Neutrophil (primary cell): ENCODE measurements around the gene SLC28A3.

Experiments used
- H3K27ac ChIP-seq: fragments of 200-600 bp; sonication (generic); 2 replicates; pipeline ENCODE4 v1.5.1; 2016; ENCODE audit warnings: mild to moderate bottlenecking, moderate library complexity
- H3K27me3 ChIP-seq: fragments of 200-600 bp; sonication (generic); 2 replicates; pipeline ENCODE4 v1.6.0; 2016; ENCODE audit warnings: mild to moderate bottlenecking
- H3K36me3 ChIP-seq: fragments of 200-600 bp; sonication (generic); 2 replicates; pipeline ENCODE4 v1.5.1; 2017
- H3K4me1 ChIP-seq, 2 experiments: fragments of 200-600 bp in 1 of 2; sonication (generic) in 1 of 2; 1 replicate in 1 of 2; 2 replicates in 1 of 2; pipeline versions ENCODE4 v1.5.1 to v1.6.1; 2013 to 2016; ENCODE audit warnings: low read depth in 1 of 2, low read length in 1 of 2, mild to moderate bottlenecking in 1 of 2, moderate library complexity in 1 of 2; ENCODE audit not compliant: control insufficient read depth in 1 of 2, insufficient read depth in 1 of 2
- H3K4me3 ChIP-seq, 2 experiments: fragments of 200-600 bp in 1 of 2; sonication (generic) in 1 of 2; 1 replicate in 1 of 2; 2 replicates in 1 of 2; pipeline ENCODE4 v1.5.1; 2013 to 2016; ENCODE audit warnings: low read depth in 1 of 2, low read length in 1 of 2, mild to moderate bottlenecking in 1 of 2, moderate library complexity in 1 of 2
- H3K9me3 ChIP-seq: fragments of 200-600 bp; sonication (generic); 2 replicates; pipeline ENCODE4 v1.5.1; 2016
- CTCF ChIP-seq: fragments of 200-600 bp; sonication (generic); IDR thresholded peaks from 2 replicates; pipeline ENCODE4 v1.5.1; 2016; ENCODE audit warnings: antibody characterized with exemption

Gene SLC28A3

GRCh38 chr9:84264307-84265029, 76.1 kb downstream of the SLC28A3 start:
- Histone ChIP-seq H3K4me3 (no peak overlapping the region), H3K36me3 (no peaks in the 10 kb centered on the region), H3K4me1 (peaks cover 0 to 4% of the 10 kb centered on the region in 2 experiments), H3K27ac (no peak overlapping the region), H3K27me3 (peaks cover 9% of the 10 kb centered on the region), H3K9me3 (no peaks in the 10 kb centered on the region)
- no peak for TF ChIP-seq CTCF

- Histone ChIP-seq H3K9me3 (no peaks in the 10 kb centered on the region), H3K4me3 (no peak overlapping the region), H3K4me1 (peaks cover 0 to 4% of the 10 kb centered on the region in 2 experiments), H3K27ac (no peak overlapping the region), H3K27me3 (peaks cover 12% of the 10 kb centered on the region), H3K36me3 (no peaks in the 10 kb centered on the region)
- peak; percentile 63 for TF ChIP-seq CTCF
These were observed 79.3 kb downstream of the SLC28A3 start for GRCh38 chr9:84261070-84261746.

GRCh38 chr9:84258371-84258770, 82.2 kb downstream of the SLC28A3 start:
- TF ChIP-seq CTCF = no peak
- H3K4me1 ChIP-seq = peaks cover 0 to 4% of the 10 kb centered on the region in 2 experiments
- H3K36me3 ChIP-seq = no peaks in the 10 kb centered on the region
- H3K4me3 ChIP-seq = no peak overlapping the region
- H3K9me3 ChIP-seq = no peaks in the 10 kb centered on the region
- peaks cover 6% of the 10 kb centered on the region for H3K27me3 ChIP-seq
- no peak overlapping the region for H3K27ac ChIP-seq

- peaks cover 14% of the 10 kb centered on the region for H3K27me3 ChIP-seq
- H3K9me3 ChIP-seq = no peaks in the 10 kb centered on the region
- TF ChIP-seq CTCF = no peak
- H3K27ac ChIP-seq = no peak overlapping the region
- H3K4me3 ChIP-seq = no peak overlapping the region
- H3K36me3 ChIP-seq = no peaks in the 10 kb centered on the region
- H3K4me1 ChIP-seq = no peaks in the 10 kb centered on the region
These were observed 84.9 kb downstream of the SLC28A3 start for GRCh38 chr9:84255696-84256095.

- no peaks in the 10 kb centered on the region for H3K36me3 ChIP-seq
- H3K27ac ChIP-seq = no peak overlapping the region
- H3K9me3 ChIP-seq = no peaks in the 10 kb centered on the region
- no peak overlapping the region for H3K4me3 ChIP-seq
- H3K27me3 ChIP-seq = peaks cover 14% of the 10 kb centered on the region
- no peaks in the 10 kb centered on the region for H3K4me1 ChIP-seq
- no peak for TF ChIP-seq CTCF
These were observed 85.6 kb downstream of the SLC28A3 start for GRCh38 chr9:84254972-84255371.
